Measurements from ENCODE around the gene DACH1.

Gene DACH1

GRCh38 chr13:71626421-71627117 is 240.4 kb downstream of the DACH1 start:
- DNase-seq (ENCODE audit: low spot score) = no peak
- no peak for TF ChIP-seq CTCF (IDR thresholded peaks at IDR 0.05; ENCODE audit: borderline replicate concordance, control extremely low read depth, extremely low read depth, insufficient read depth, missing control alignments)
- in situ Hi-C loops (cut with MboI; ENCODE audit: low sequenced_read_pairs, unreplicated experiment) = no loop called here

- no peak for DNase-seq (ENCODE audit: low spot score)
- no peak for TF ChIP-seq CTCF (IDR thresholded peaks at IDR 0.05; ENCODE audit: borderline replicate concordance, control extremely low read depth, extremely low read depth, insufficient read depth, missing control alignments)
- in situ Hi-C loops (cut with MboI; ENCODE audit: low sequenced_read_pairs, unreplicated experiment) = no loop called here
Observed at GRCh38 chr13:71625694-71626093, 241.3 kb downstream of the DACH1 start.

- DNase-seq (ENCODE audit: low spot score) = no peak
- in situ Hi-C loops (cut with MboI; ENCODE audit: low sequenced_read_pairs, unreplicated experiment) = no loop called here
Observed at GRCh38 chr13:71624653-71625600, 242.1 kb downstream of the DACH1 start.

GRCh38 chr13:71621174-71622124 is 245.6 kb downstream of the DACH1 start:
- no peak for DNase-seq (ENCODE audit: low spot score)
- no peak for TF ChIP-seq CTCF (IDR thresholded peaks at IDR 0.05; ENCODE audit: borderline replicate concordance, control extremely low read depth, extremely low read depth, insufficient read depth, missing control alignments)
- in situ Hi-C loops (cut with MboI; ENCODE audit: low sequenced_read_pairs, unreplicated experiment) = no loop called here

More at GRCh38 chr13:71624653-71625600, 242.1 kb downstream of the DACH1 start:
- no peak for TF ChIP-seq CTCF (IDR thresholded peaks at IDR 0.05; ENCODE audit: borderline replicate concordance, control extremely low read depth, extremely low read depth, insufficient read depth, missing control alignments)

GRCh38 chr13:71619096-71619495 is 247.9 kb downstream of the DACH1 start:
- TF ChIP-seq CTCF (IDR thresholded peaks at IDR 0.05; ENCODE audit: borderline replicate concordance, control extremely low read depth, extremely low read depth, insufficient read depth, missing control alignments) = no peak
- DNase-seq (ENCODE audit: low spot score) = no peak
- in situ Hi-C loops (cut with MboI; ENCODE audit: low sequenced_read_pairs, unreplicated experiment) = no loop called here

- TF ChIP-seq CTCF (IDR thresholded peaks at IDR 0.05; ENCODE audit: borderline replicate concordance, control extremely low read depth, extremely low read depth, insufficient read depth, missing control alignments) = no peak
- no peak for DNase-seq (ENCODE audit: low spot score)
- in situ Hi-C loops (cut with MboI; ENCODE audit: low sequenced_read_pairs, unreplicated experiment) = no loop called here
Observed at GRCh38 chr13:71618159-71618558, 248.8 kb downstream of the DACH1 start.
